Ovary (tissue), 3 donors: ENCODE measurements around the gene GABRD.

Source experiments
- CTCF ChIP-seq, 3 donors: fragments of 450-650 bp in 2 of 3; fragments of 200-600 bp in 1 of 3; IDR thresholded peaks; one replicate each; pipeline versions ENCODE4 v1.5.1 to v1.8.0; 2016 to 2022; ENCODE audit warnings: antibody characterized with exemption in 3 of 3, mild to moderate bottlenecking in 1 of 3
- EP300 ChIP-seq: sonication (generic); formaldehyde crosslinking; IDR thresholded peaks from one replicate; pipeline ENCODE4 v1.6.1; 2017; ENCODE audit warnings: antibody characterized with exemption
- donor health status: DM: no; HTN: no; CAD: no.

DNA sequence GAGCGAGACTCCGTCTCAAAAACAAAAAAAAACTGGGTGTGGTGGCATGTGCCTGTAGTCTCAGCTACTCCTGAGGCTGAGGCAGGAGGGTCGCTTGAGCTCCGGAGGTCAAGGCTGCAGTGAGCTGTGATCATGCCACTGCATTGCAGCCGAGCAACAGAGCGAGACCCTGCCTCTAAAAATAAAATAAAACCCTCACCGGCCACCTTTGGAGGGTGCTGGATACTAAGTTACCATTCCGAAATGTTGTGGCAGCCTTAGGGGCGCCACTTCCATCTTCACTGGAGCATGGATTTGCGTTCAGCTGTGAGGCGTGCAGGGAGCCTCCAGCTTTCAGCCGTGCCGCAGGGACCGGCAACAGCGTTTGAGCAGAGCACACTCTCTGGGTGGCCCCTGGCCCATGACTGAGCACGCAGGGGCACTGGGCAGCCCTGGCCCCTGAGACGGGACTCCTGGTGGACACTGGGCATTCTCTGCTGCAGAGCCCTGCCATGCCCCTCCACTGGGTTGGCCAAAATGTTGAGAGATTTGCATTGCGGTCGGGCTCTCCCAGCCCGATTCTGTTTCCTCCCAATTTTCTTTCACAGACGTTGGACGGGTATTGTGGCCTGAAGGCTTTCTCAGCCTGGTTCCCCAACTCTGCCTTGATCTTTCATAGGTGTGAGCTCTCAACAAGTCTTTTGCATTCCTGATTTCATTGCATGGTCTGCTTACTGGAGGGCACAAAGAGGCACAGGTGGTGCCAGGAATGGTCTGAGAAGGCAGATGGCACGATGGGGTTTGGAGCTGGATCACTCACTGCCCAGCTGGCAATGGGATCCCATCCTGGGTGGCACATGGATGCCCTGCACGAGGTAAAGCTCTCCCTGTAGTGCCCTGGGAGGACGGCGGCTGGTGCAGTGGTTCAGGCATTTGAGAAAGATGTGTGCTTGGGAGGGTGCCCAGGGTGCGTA is 9.8 kb upstream of the GABRD start:
- TF ChIP-seq EP300 (no peak), CTCF (IDR thresholded peaks at IDR 0.05) (no peak)
